ENCODE results near the gene INSYN2B. TPM values are rescaled to one million over a fixed set of nuclear protein-coding genes. Genes with fewer than 3 reads are reported as not detected.

INSYN2B gene
- polyA plus RNA-seq, 1 donor (not counting 4 experiments of a cell fraction or from before 2014, with no cell fraction given), result 0.16 TPM

GRCh38 chr5:169864483-169864882, 115.8 kb downstream of the INSYN2B start:
- dilution Hi-C loops (cut with MboI; ENCODE audit: extremely low pct_ligation_motif_present, low sequenced_read_pairs), result no loop called here
- H3K27ac ChIP-seq (ENCODE audit: control insufficient read depth, insufficient read depth, low read length), result no peak overlapping the region
- TF ChIP-seq CTCF (optimal IDR thresholded peaks at IDR 0.05 in 1 of 3, IDR thresholded peaks at IDR 0.05 in 1 of 3, conservative IDR thresholded peaks at IDR 0.05 in 1 of 3; ENCODE audit: extremely low read depth in 1 of 3, insufficient read depth in 2 of 3, low read length in 3 of 3) (no peak), EZH2 (IDR thresholded peaks at IDR 0.05; ENCODE audit: low read length) (no peak)
- FAIRE-seq, result no peak
- no peak overlapping the region for H3K9ac ChIP-seq (ENCODE audit: control insufficient read depth, extremely low read depth, insufficient read depth, low read length)
- DNase-seq (ENCODE audit: low read depth, low spot score), result no peak
- no peak overlapping the region for H2AFZ ChIP-seq (ENCODE audit: control insufficient read depth, low read length)
- no peaks in the 10 kb centered on the region for H3K4me1 ChIP-seq (ENCODE audit: control insufficient read depth, extremely low read depth, insufficient read depth, low read length)
- no peak overlapping the region for H3K4me2 ChIP-seq (ENCODE audit: control insufficient read depth, extremely low read depth, insufficient read depth, low read depth, low read length)
- no peak overlapping the region for H3K4me3 ChIP-seq (ENCODE audit: control insufficient read depth in 2 of 3, extremely low read depth in 1 of 3, insufficient read depth in 2 of 3, low read depth in 1 of 3, low read length in 3 of 3)
- H3K79me2 ChIP-seq (ENCODE audit: control insufficient read depth, insufficient read depth, low read length), result no peaks in the 10 kb centered on the region
- H3K9me1 ChIP-seq (ENCODE audit: control insufficient read depth, extremely low read depth, insufficient read depth, low read length), result no peaks in the 10 kb centered on the region
- H3K27me3 ChIP-seq (ENCODE audit: control insufficient read depth, extremely low read depth, insufficient read depth, low read length), result no peaks in the 10 kb centered on the region
- no peaks in the 10 kb centered on the region for H3K36me3 ChIP-seq (ENCODE audit: control insufficient read depth in 2 of 2, extremely low read depth in 1 of 2, insufficient read depth in 2 of 2, low read length in 2 of 2)
- no peaks in the 10 kb centered on the region for H4K20me1 ChIP-seq (ENCODE audit: control insufficient read depth, extremely low read depth, insufficient read depth, low read length)
- no peaks in the 10 kb centered on the region for H3K9me3 ChIP-seq (ENCODE audit: control insufficient read depth, low read depth, low read length)

GRCh38 chr5:169862391-169862811, 117.9 kb downstream of the INSYN2B start:
- no peaks in the 10 kb centered on the region for H3K9me1 ChIP-seq (ENCODE audit: control insufficient read depth, extremely low read depth, insufficient read depth, low read length)
- no peak overlapping the region for H3K27ac ChIP-seq (ENCODE audit: control insufficient read depth, insufficient read depth, low read length)
- DNase-seq (ENCODE audit: low read depth, low spot score), result no peak
- TF ChIP-seq CTCF (optimal IDR thresholded peaks at IDR 0.05 in 1 of 3, IDR thresholded peaks at IDR 0.05 in 1 of 3, conservative IDR thresholded peaks at IDR 0.05 in 1 of 3; ENCODE audit: extremely low read depth in 1 of 3, insufficient read depth in 2 of 3, low read length in 3 of 3), result no peak
- no peak for TF ChIP-seq EZH2 (IDR thresholded peaks at IDR 0.05; ENCODE audit: low read length)
- no peak for FAIRE-seq
- dilution Hi-C loops (cut with MboI; ENCODE audit: extremely low pct_ligation_motif_present, low sequenced_read_pairs), result no loop called here
- no peak overlapping the region for H3K9ac ChIP-seq (ENCODE audit: control insufficient read depth, extremely low read depth, insufficient read depth, low read length)
- no peak overlapping the region for H2AFZ ChIP-seq (ENCODE audit: control insufficient read depth, low read length)
- no peaks in the 10 kb centered on the region for H3K79me2 ChIP-seq (ENCODE audit: control insufficient read depth, insufficient read depth, low read length)
- no peaks in the 10 kb centered on the region for H3K27me3 ChIP-seq (ENCODE audit: control insufficient read depth, extremely low read depth, insufficient read depth, low read length)
- H3K36me3 ChIP-seq (ENCODE audit: control insufficient read depth in 2 of 2, extremely low read depth in 1 of 2, insufficient read depth in 2 of 2, low read length in 2 of 2), result no peaks in the 10 kb centered on the region
- no peak overlapping the region for H3K4me2 ChIP-seq (ENCODE audit: control insufficient read depth, extremely low read depth, insufficient read depth, low read depth, low read length)
- H4K20me1 ChIP-seq (ENCODE audit: control insufficient read depth, extremely low read depth, insufficient read depth, low read length), result no peaks in the 10 kb centered on the region
- H3K4me3 ChIP-seq (ENCODE audit: control insufficient read depth in 2 of 3, extremely low read depth in 1 of 3, insufficient read depth in 2 of 3, low read depth in 1 of 3, low read length in 3 of 3), result no peak overlapping the region
- no peaks in the 10 kb centered on the region for H3K9me3 ChIP-seq (ENCODE audit: control insufficient read depth, low read depth, low read length)
- no peaks in the 10 kb centered on the region for H3K4me1 ChIP-seq (ENCODE audit: control insufficient read depth, extremely low read depth, insufficient read depth, low read length)
